ENCODE results near the gene ZDHHC12.

DNA sequence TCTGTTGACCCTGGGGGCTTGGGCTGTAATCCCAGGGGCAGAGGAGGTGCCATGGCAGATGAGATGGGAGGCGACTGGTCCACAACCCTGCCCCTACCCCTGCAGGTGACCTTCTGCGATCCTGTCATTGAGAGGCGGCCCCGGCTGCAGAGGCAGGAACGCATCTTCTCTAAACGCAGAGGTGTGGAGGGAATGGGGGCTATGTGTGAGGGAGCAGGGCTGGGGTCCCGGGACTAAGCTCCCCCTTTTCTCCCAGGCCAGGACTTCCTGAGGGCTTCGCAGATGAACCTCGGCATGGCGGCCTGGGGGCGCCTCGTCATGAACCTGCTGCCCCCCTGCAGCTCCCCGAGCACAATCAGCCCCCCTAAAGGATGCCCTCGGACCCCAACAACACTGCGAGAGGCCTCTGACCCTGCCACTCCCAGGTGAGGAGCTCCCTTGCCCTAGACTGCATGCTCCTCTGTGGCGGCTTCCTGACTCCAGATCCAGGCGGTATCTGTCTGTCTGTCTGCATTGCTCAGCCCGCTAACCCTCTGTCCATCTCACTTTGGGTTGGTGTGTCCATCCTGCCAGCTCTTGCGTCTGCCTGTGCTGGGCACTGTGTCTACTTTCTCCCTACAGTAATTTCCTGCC is 9.9 kb downstream of the ZDHHC12 start:
- no peak for TF ChIP-seq GATA3 (IDR thresholded peaks at IDR 0.05; ENCODE audit: low read depth, low read length)
- no peak for TF ChIP-seq GATA2 (IDR thresholded peaks at IDR 0.05; ENCODE audit: low read depth, low read length)

All from SH-SY5Y (cell line).